ENCODE measurements around the gene SCIMP. TPM values are rescaled to one million over a fixed set of nuclear protein-coding genes. Genes with fewer than 3 reads are reported as not detected.

SCIMP gene
- polyA plus RNA-seq, 1 donor (not counting 4 experiments of a cell fraction or from before 2014, with no cell fraction given), result not detected

GRCh38 chr17:5257124-5257523 lies 22.5 kb upstream of the SCIMP start:
- no peak overlapping the region for H3K27ac ChIP-seq (ENCODE audit: control insufficient read depth, insufficient read depth, low read length)
- H3K9me3 ChIP-seq (ENCODE audit: control insufficient read depth, low read depth, low read length), result no peaks in the 10 kb centered on the region
- H4K20me1 ChIP-seq (ENCODE audit: control insufficient read depth, extremely low read depth, insufficient read depth, low read length), result no peaks in the 10 kb centered on the region
- DNase-seq (ENCODE audit: low read depth, low spot score) (no peak), FAIRE-seq (no peak)
- H3K4me2 ChIP-seq (ENCODE audit: control insufficient read depth, extremely low read depth, insufficient read depth, low read depth, low read length), result no peak overlapping the region
- H3K36me3 ChIP-seq (ENCODE audit: control insufficient read depth in 2 of 2, extremely low read depth in 1 of 2, insufficient read depth in 2 of 2, low read length in 2 of 2), result no peaks in the 10 kb centered on the region
- H3K27me3 ChIP-seq (ENCODE audit: control insufficient read depth, extremely low read depth, insufficient read depth, low read length), result no peaks in the 10 kb centered on the region
- H3K9ac ChIP-seq (ENCODE audit: control insufficient read depth, extremely low read depth, insufficient read depth, low read length), result no peak overlapping the region
- no peaks in the 10 kb centered on the region for H3K79me2 ChIP-seq (ENCODE audit: control insufficient read depth, insufficient read depth, low read length)
- H3K9me1 ChIP-seq (ENCODE audit: control insufficient read depth, extremely low read depth, insufficient read depth, low read length), result no peaks in the 10 kb centered on the region
- TF ChIP-seq CTCF (optimal IDR thresholded peaks at IDR 0.05 in 1 of 3, IDR thresholded peaks at IDR 0.05 in 1 of 3, conservative IDR thresholded peaks at IDR 0.05 in 1 of 3; ENCODE audit: extremely low read depth in 1 of 3, insufficient read depth in 2 of 3, low read length in 3 of 3), result no peak
- no peak overlapping the region for H2AFZ ChIP-seq (ENCODE audit: control insufficient read depth, low read length)
- H3K4me3 ChIP-seq (ENCODE audit: control insufficient read depth in 2 of 3, extremely low read depth in 1 of 3, insufficient read depth in 2 of 3, low read depth in 1 of 3, low read length in 3 of 3), result no peak overlapping the region
- dilution Hi-C loops (cut with MboI; ENCODE audit: extremely low pct_ligation_motif_present, low sequenced_read_pairs), result no loop called here
- no peaks in the 10 kb centered on the region for H3K4me1 ChIP-seq (ENCODE audit: control insufficient read depth, extremely low read depth, insufficient read depth, low read length)

GRCh38 chr17:5254903-5255521 lies 20.4 kb upstream of the SCIMP start:
- Histone ChIP-seq H3K9me3 (ENCODE audit: control insufficient read depth, low read depth, low read length) (no peaks in the 10 kb centered on the region), H4K20me1 (ENCODE audit: control insufficient read depth, extremely low read depth, insufficient read depth, low read length) (no peaks in the 10 kb centered on the region), H3K27me3 (ENCODE audit: control insufficient read depth, extremely low read depth, insufficient read depth, low read length) (no peaks in the 10 kb centered on the region), H3K27ac (ENCODE audit: control insufficient read depth, insufficient read depth, low read length) (no peak overlapping the region), H3K4me2 (ENCODE audit: control insufficient read depth, extremely low read depth, insufficient read depth, low read depth, low read length) (no peak overlapping the region), H2AFZ (ENCODE audit: control insufficient read depth, low read length) (no peak overlapping the region), H3K9ac (ENCODE audit: control insufficient read depth, extremely low read depth, insufficient read depth, low read length) (no peak overlapping the region), H3K4me1 (ENCODE audit: control insufficient read depth, extremely low read depth, insufficient read depth, low read length) (no peaks in the 10 kb centered on the region), H3K9me1 (ENCODE audit: control insufficient read depth, extremely low read depth, insufficient read depth, low read length) (no peaks in the 10 kb centered on the region), H3K4me3 (ENCODE audit: control insufficient read depth in 2 of 3, extremely low read depth in 1 of 3, insufficient read depth in 2 of 3, low read depth in 1 of 3, low read length in 3 of 3) (no peak overlapping the region), H3K79me2 (ENCODE audit: control insufficient read depth, insufficient read depth, low read length) (no peaks in the 10 kb centered on the region), H3K36me3 (ENCODE audit: control insufficient read depth in 2 of 2, extremely low read depth in 1 of 2, insufficient read depth in 2 of 2, low read length in 2 of 2) (no peaks in the 10 kb centered on the region)
- FAIRE-seq (no peak), DNase-seq (ENCODE audit: low read depth, low spot score) (no peak)
- dilution Hi-C loops (cut with MboI; ENCODE audit: extremely low pct_ligation_motif_present, low sequenced_read_pairs), result no loop called here
- TF ChIP-seq CTCF (optimal IDR thresholded peaks at IDR 0.05 in 1 of 3, IDR thresholded peaks at IDR 0.05 in 1 of 3, conservative IDR thresholded peaks at IDR 0.05 in 1 of 3; ENCODE audit: extremely low read depth in 1 of 3, insufficient read depth in 2 of 3, low read length in 3 of 3) (no peak), EZH2 (IDR thresholded peaks at IDR 0.05; ENCODE audit: low read length) (no peak)
